GM19372 (cell line): ENCODE results near the gene SGIP1.

ENCODE experiments used
- ATAC-seq: cut with Tn5 transposase; IDR thresholded peaks from one replicate; pipeline ENCODE4 v1.9.1; 2021; ENCODE audit warnings: mild to moderate bottlenecking, low read depth, moderate library complexity; ENCODE audit not compliant: unreplicated experiment

The SGIP1 gene

GRCh38 chr1:66652556-66652955, 118.6 kb downstream of the SGIP1 start:
- ATAC-seq = no peak

- ATAC-seq = no peak
Measured at GRCh38 chr1:66654643-66655042, 120.7 kb downstream of the SGIP1 start.

DNA sequence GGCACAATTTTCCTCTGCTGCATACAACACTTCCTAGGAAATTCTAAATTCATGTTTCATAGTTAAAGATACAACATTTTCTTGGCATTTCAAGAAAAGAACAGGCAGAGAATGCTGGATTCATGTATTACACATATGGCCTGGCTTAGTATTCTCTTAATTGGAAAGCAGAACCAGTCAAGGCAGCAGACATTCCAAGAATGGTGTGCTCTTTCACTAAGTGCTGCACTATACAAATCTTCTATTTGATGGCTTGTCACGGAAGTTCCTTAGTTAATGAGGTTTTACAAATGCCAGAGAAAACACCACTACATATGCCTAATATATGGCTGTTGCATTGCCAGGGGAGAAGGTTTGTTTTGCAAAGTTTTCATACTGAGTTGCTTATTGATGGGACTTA, 137.5 kb downstream of the SGIP1 start:
- no peak for ATAC-seq

- no peak for ATAC-seq
Measured at GRCh38 chr1:66676613-66677298, 142.8 kb downstream of the SGIP1 start.

- ATAC-seq = no peak
Measured at GRCh38 chr1:66678146-66678545, 144.2 kb downstream of the SGIP1 start.

- no peak for ATAC-seq
Measured at GRCh38 chr1:66679140-66679539, 145.2 kb downstream of the SGIP1 start.

DNA sequence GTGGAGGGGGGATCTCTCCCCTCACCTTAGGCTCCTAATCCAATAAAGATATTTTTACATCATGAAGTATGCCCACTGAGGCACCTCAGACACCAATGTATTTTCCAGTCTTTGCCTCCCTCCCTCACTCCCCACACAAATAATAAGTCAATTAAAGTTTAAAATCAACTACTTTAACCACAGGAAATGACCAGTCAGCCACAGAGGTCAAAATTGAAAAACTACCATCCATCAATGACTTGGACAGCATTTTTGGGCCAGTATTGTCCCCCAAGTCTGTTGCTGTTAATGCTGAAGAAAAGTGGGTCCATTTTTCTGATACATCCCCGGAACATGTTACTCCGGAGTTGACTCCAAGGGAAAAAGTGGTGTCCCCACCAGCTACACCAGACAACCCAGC, 147.7 kb downstream of the SGIP1 start:
- ATAC-seq = no peak

DNA sequence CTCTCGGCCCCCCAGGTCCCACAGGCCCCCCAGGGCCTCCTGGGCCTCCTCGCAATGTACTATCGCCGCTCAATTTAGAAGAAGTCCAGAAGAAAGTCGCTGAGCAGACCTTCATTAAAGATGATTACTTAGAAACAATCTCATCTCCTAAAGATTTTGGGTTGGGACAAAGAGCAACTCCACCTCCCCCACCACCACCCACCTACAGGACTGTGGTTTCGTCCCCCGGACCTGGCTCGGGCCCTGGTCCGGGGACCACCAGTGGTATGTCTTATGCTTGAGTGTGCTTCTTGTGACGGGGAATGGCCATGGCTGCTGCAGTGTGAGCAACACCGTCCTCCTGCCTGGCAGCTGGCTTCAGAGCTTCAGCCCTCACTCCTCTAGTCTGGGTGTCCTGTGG, 148.2 kb downstream of the SGIP1 start:
- ATAC-seq = no peak

- no peak for ATAC-seq
Measured at GRCh38 chr1:66684353-66684752, 150.4 kb downstream of the SGIP1 start.

GRCh38 chr1:66685265-66685664, 151.3 kb downstream of the SGIP1 start:
- ATAC-seq = no peak

DNA sequence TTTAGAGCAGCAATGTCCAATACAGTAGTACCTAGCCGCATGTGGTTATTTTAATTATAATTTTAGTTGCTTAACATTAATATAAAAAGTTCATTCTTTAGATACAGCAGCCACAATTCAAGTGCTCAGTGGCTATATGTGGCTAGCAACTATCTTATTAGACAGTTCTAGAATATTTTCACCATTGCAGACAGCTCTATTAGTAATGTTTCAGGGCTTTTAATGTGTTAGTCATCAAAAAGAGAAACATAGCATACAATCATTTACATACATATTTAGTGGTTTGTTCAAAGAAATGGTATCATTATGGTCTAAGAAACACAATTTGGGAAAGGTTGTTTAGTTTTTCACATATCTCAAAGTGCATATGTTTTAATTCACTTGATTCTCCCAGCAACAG, 151.7 kb downstream of the SGIP1 start:
- ATAC-seq = no peak

GRCh38 chr1:66686406-66686805, 152.5 kb downstream of the SGIP1 start:
- ATAC-seq = no peak

- ATAC-seq = no peak
Measured at GRCh38 chr1:66687358-66687757, 153.4 kb downstream of the SGIP1 start.

DNA sequence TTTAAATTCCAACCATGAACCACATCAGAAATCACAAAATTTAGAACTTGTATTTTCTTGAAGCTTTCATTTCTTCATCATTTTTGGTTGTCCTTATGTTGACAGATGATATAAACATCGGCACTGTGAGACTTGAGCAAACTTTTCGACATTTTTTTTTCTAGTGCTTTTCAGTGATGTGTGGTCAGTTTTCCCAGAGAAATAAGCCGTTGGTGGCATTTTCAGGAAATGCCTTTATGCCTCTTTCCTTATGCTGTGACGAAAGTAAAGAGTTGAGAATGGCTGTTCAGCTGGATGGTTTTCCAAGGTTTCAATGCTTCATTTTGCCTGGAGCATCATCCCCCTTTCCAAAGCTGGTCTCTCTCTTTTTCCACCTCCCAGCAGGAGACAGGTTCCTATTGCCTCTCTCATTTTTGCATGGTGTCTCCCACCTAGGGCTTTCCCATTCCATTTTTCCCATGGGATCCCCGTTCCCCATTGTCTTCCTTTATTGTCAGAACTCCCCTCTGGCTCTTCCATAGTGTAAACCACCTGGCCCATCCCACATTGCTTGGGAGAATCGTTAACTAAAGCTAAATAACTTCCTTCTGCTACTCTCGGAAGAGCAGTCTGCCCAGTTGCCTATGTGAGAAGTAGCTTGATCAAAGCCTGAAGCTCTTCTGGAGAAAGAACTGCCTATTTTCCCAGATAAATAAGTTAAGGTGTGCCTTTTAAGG, 156.9 kb downstream of the SGIP1 start:
- ATAC-seq = no peak

GRCh38 chr1:66692681-66693080, 158.7 kb downstream of the SGIP1 start:
- no peak for ATAC-seq

GRCh38 chr1:66693856-66694255, 159.9 kb downstream of the SGIP1 start:
- no peak for ATAC-seq

GRCh38 chr1:66695116-66695515, 161.2 kb downstream of the SGIP1 start:
- ATAC-seq = no peak

DNA sequence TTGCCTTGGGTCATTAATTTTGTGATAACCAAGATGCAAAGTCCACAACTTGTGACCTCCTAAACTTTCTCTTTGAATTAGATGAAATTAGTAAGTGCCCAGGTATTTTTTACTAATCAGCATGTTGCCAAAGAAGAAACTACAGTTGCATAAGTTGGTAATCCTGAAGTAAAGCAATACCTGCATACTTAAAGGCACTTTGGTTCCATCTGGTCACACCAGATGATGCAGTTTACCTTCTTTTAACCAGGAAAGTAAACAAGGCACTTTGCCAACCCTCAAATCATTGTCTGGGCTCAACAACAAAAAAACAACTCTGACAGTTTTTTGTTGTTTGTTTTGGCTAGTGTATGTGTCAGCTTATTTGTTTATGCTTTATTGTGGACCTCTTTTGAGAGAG, 162.8 kb downstream of the SGIP1 start:
- no peak for ATAC-seq

DNA sequence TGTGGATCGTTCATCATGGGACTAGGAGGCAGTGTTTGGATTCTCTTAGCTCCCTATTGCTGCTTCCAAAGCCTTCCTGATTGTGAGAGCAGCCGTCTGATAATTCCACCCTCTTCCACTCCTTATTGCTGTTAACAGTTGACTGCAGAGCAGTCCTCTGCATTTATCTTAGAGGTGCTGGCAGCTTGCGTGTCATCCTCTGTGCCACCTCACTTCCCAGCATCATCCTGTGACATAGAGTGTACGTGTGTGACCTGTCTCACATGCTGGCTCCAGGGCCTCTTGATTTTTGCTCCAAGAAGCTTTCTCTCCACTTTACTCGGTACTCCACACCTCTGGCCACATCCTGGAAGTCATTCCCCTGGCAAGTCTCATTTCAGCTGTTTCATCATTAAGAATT, 165.3 kb downstream of the SGIP1 start:
- ATAC-seq = no peak

- ATAC-seq = no peak
Measured at GRCh38 chr1:66704177-66704875, 170.4 kb downstream of the SGIP1 start.

DNA sequence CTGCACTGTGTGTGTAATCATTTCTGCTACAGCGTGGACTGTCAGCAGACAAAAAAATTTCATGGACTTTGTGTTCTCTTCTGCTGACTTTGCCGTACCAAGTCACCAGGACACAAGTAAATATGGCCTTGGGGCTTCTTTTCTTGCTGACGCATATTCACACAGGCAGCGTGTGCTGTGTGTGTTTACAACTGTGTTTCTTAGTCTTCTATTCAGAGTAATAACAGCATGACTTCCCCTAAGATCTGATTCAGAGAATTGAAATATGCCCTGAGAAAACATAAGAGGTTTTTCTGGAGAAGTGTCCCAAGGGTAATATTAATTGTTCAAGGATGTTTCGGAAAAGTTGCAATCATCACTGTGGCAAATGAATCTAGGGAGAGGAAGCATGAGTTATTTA, 171.2 kb downstream of the SGIP1 start:
- ATAC-seq = no peak

DNA sequence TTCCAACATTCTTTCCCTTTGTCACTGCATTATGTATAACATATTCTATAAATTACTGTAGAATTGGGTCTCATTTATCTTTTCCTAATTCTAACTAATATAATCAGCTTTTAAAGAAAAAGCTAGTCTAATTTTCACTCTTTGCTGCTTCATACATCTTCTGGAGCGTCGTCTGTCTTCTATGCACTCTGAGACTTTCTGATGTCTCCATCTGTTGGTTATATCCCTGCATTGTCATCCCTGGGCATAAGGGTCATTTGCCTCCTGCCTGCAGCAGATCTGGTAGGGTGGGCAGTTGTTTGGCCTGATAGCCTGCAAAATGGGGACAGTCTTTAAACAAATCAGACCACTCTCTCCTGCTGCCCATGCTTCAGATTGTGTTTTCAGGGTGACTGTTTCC, 177.5 kb downstream of the SGIP1 start:
- ATAC-seq = no peak
